HG03571 (cell line): ENCODE results near the gene GFI1B.
"Not testable (repeated sequence)": the region's sequence is repeated elsewhere in the genome, so short reads cannot be mapped to it uniquely, and the experiment has no call there.

Experiments
- ATAC-seq: cut with Tn5 transposase; IDR thresholded peaks from one replicate; pipeline ENCODE4 v1.9.1; 2021; ENCODE audit not compliant: unreplicated experiment

GFI1B gene

GRCh38 chr9:132967908-132968307 lies 10.6 kb upstream of the GFI1B start:
- ATAC-seq: not testable (repeated sequence)

- ATAC-seq: no peak
Measured at GRCh38 chr9:132969783-132970182, 8.7 kb upstream of the GFI1B start.

- no peak for ATAC-seq
Measured at GRCh38 chr9:132970324-132971062, 8.0 kb upstream of the GFI1B start.

GRCh38 chr9:132973166-132973565 lies 5.3 kb upstream of the GFI1B start:
- no peak for ATAC-seq

GRCh38 chr9:132973713-132974112 lies 4.8 kb upstream of the GFI1B start:
- ATAC-seq: no peak

GRCh38 chr9:132975961-132976360 lies 2.5 kb upstream of the GFI1B start:
- no peak for ATAC-seq

GRCh38 chr9:132976571-132976970 lies 1.9 kb upstream of the GFI1B start:
- ATAC-seq: no peak

GRCh38 chr9:132978112-132978450 lies 413 bp upstream of the GFI1B start:
- ATAC-seq: no peak

- ATAC-seq: no peak
Measured at GRCh38 chr9:132980157-132980556, 1.7 kb downstream of the GFI1B start.

- ATAC-seq: peak; percentile 63
Measured at GRCh38 chr9:132982458-132982857, 4.0 kb downstream of the GFI1B start.

- ATAC-seq: no peak
Measured at GRCh38 chr9:132983491-132984201, 5.2 kb downstream of the GFI1B start.

GRCh38 chr9:132984202-132985070 lies 5.9 kb downstream of the GFI1B start:
- no peak for ATAC-seq

GRCh38 chr9:132985071-132985350 lies 6.5 kb downstream of the GFI1B start:
- no peak for ATAC-seq

- no peak for ATAC-seq
Measured at GRCh38 chr9:132985489-132985888, 7.0 kb downstream of the GFI1B start.

- no peak for ATAC-seq
Measured at GRCh38 chr9:132986114-132986513, 7.6 kb downstream of the GFI1B start.

- ATAC-seq: no peak
Measured at GRCh38 chr9:132986640-132987620, 8.4 kb downstream of the GFI1B start.

- no peak for ATAC-seq
Measured at GRCh38 chr9:132988244-132989013, 9.9 kb downstream of the GFI1B start.

- ATAC-seq: no peak
Measured at GRCh38 chr9:132989014-132989310, 10.5 kb downstream of the GFI1B start.

- no peak for ATAC-seq
Measured at GRCh38 chr9:132989414-132989996, 11.0 kb downstream of the GFI1B start.
